Vagina (tissue), 2 donors: ENCODE measurements around the gene GPRC5B. TPM values are rescaled to one million over a fixed set of nuclear protein-coding genes. Genes with fewer than 3 reads are reported as not detected.

Source experiments
- DNase-seq, 2 donors: peaks; one replicate each; pipeline ENCODE4 v3.0.0-alpha.2; 2017; ENCODE audit errors: extremely low spot score in 2 of 2
- H3K27ac ChIP-seq: fragments of 200-600 bp; sonication (generic); one replicate; pipeline ENCODE4 v1.5.1; 2019
- H3K27me3 ChIP-seq: fragments of 200-600 bp; sonication (generic); one replicate; pipeline ENCODE4 v1.5.1; 2019
- H3K36me3 ChIP-seq, 2 donors: fragments of 200-600 bp; sonication (generic); one replicate each; pipeline ENCODE4 v1.5.1; 2017 to 2019
- H3K4me1 ChIP-seq: fragments of 200-600 bp; sonication (generic); one replicate; pipeline ENCODE4 v1.5.1; 2019
- H3K4me3 ChIP-seq, 2 donors: fragments of 200-600 bp; sonication (generic); 1 replicate in 1 of 2; 2 replicates in 1 of 2; pipeline ENCODE4 v1.5.1; 2016 to 2019
- H3K9me3 ChIP-seq: fragments of 200-600 bp; sonication (generic); one replicate; pipeline ENCODE4 v1.5.1; 2019
- CTCF ChIP-seq, 3 experiments: fragments of 450-650 bp in 2 of 3; fragments of 200-600 bp in 1 of 3; sonication (generic) in 1 of 3; IDR thresholded peaks; one replicate each; pipeline ENCODE4 v1.5.1; 2017 to 2019; ENCODE audit warnings: antibody characterized with exemption in 3 of 3, mild to moderate bottlenecking in 2 of 3, moderate library complexity in 2 of 3
- POLR2A ChIP-seq, 2 donors: fragments of 450-650 bp; IDR thresholded peaks; one replicate each; pipeline ENCODE4 v1.6.1; 2017; ENCODE audit warnings: antibody characterized with exemption in 2 of 2, mild to moderate bottlenecking in 2 of 2, moderate library complexity in 2 of 2
- POLR2AphosphoS5 ChIP-seq, 2 donors: sonication (generic); formaldehyde crosslinking; IDR thresholded peaks; one replicate each; pipeline ENCODE4 v1.9.0; 2017; ENCODE audit warnings: antibody characterized with exemption in 2 of 2, mild to moderate bottlenecking in 2 of 2, low read depth in 1 of 2; ENCODE audit not compliant: insufficient read depth in 1 of 2
- intact Hi-C: fragments of 100-400 bp; cut with DNase I; formaldehyde crosslinking; loops from one replicate; pipeline ENCODE4 v1.15.1; 2023
- total RNA-seq: library from RNA; depleted of rRNA; stranded (reverse); fragments of >200 nt; gene quantifications from one replicate; pipeline ENCODE4 v1.2.3, GENCODE V29; 2016

GPRC5B gene
- total RNA-seq, 1 donor from 2014 or later: 44.7 TPM

GRCh38 chr16:19890901-19891300 is 6.3 kb upstream of the GPRC5B start:
- Histone ChIP-seq H3K9me3 (no peaks in the 10 kb centered on the region), H3K4me3 (no peak overlapping the region), H3K27ac (no peak overlapping the region), H3K27me3 (no peaks in the 10 kb centered on the region), H3K36me3 (no peaks in the 10 kb centered on the region), H3K4me1 (peaks cover 7% of the 10 kb centered on the region)
- no peak for TF ChIP-seq POLR2AphosphoS5 (IDR thresholded peaks at IDR 0.05; ENCODE audit: insufficient read depth in 1 of 2, low read depth in 1 of 2)
- no peak for TF ChIP-seq CTCF (IDR thresholded peaks at IDR 0.05)
- no peak for TF ChIP-seq POLR2A (IDR thresholded peaks at IDR 0.05)
- intact Hi-C loops: no loop called here
- no peak for DNase-seq

GRCh38 chr16:19888834-19889233 is 4.2 kb upstream of the GPRC5B start:
- H3K27ac ChIP-seq: no peak overlapping the region
- DNase-seq: no peak
- peaks cover 24% of the 10 kb centered on the region for H3K4me1 ChIP-seq
- no peaks in the 10 kb centered on the region for H3K9me3 ChIP-seq
- intact Hi-C loops: loop anchor here (5.0 kb wide), 1 partner anchor 332 kb away; the partner anchor contains the start of gene VPS35L
- no peaks in the 10 kb centered on the region for H3K27me3 ChIP-seq
- H3K4me3 ChIP-seq: no peak overlapping the region
- H3K36me3 ChIP-seq: no peaks in the 10 kb centered on the region
- no peak for TF ChIP-seq POLR2A (IDR thresholded peaks at IDR 0.05)
- no peak for TF ChIP-seq CTCF (IDR thresholded peaks at IDR 0.05)
- no peak for TF ChIP-seq POLR2AphosphoS5 (IDR thresholded peaks at IDR 0.05; ENCODE audit: insufficient read depth in 1 of 2, low read depth in 1 of 2)

- Histone ChIP-seq H3K4me3 (peak overlapping the region; percentile 74 to 75), H3K27ac (no peak overlapping the region), H3K4me1 (peaks cover 40% of the 10 kb centered on the region), H3K36me3 (no peaks in the 10 kb centered on the region), H3K9me3 (no peaks in the 10 kb centered on the region), H3K27me3 (no peaks in the 10 kb centered on the region)
- TF ChIP-seq POLR2A (IDR thresholded peaks at IDR 0.05) (no peak), CTCF (IDR thresholded peaks at IDR 0.05) (peak; percentile 95 to 99 (median 99)), POLR2AphosphoS5 (IDR thresholded peaks at IDR 0.05; ENCODE audit: insufficient read depth in 1 of 2, low read depth in 1 of 2) (no peak)
- intact Hi-C loops: loop anchor here (2.0 to 5.0 kb wide), 2 partner anchors 286 to 329 kb away; partner anchors contain the start of gene VPS35L
- no peak for DNase-seq
Observed at GRCh38 chr16:19886073-19886941, 1.7 kb upstream of the GPRC5B start.

GRCh38 chr16:19885451-19886072 is 914 bp upstream of the GPRC5B start:
- TF ChIP-seq POLR2AphosphoS5 (IDR thresholded peaks at IDR 0.05; ENCODE audit: insufficient read depth in 1 of 2, low read depth in 1 of 2) (no peak), CTCF (IDR thresholded peaks at IDR 0.05) (no peak), POLR2A (IDR thresholded peaks at IDR 0.05) (no peak)
- no peaks in the 10 kb centered on the region for H3K9me3 ChIP-seq
- intact Hi-C loops: loop anchor here (2.0 to 5.0 kb wide), 2 partner anchors 285 to 328 kb away; partner anchors contain the start of gene VPS35L
- H3K4me1 ChIP-seq: peaks cover 40% of the 10 kb centered on the region
- no peaks in the 10 kb centered on the region for H3K27me3 ChIP-seq
- peak overlapping the region; percentile 74 to 75 for H3K4me3 ChIP-seq
- H3K27ac ChIP-seq: no peak overlapping the region
- DNase-seq: no peak
- H3K36me3 ChIP-seq: no peaks in the 10 kb centered on the region
